AG04449 (cell line): Measurements from ENCODE around the gene CARS2.
"Not testable (repeated sequence)": the region's sequence is repeated elsewhere in the genome, so short reads cannot be mapped to it uniquely, and the experiment has no call there.

Experiments
- CTCF ChIA-PET: fragments of 350-600 bp; formaldehyde crosslinking; extraction: SDS; loops from one replicate; lab custom pipeline; 2021; ENCODE audit warnings: antibody characterized with exemption; lab: Yijun Ruan, JAX
- POLR2A ChIA-PET: fragments of 400-600, 350-600 bp; formaldehyde crosslinking; extraction: SDS; loops from one replicate; lab custom pipeline; 2020; ENCODE audit warnings: antibody characterized with exemption, inconsistent platforms; lab: Yijun Ruan, JAX
- DNase-seq: peaks from one replicate; pipeline ENCODE4 v3.0.0-alpha.2; 2010; ENCODE audit warnings: low read depth, low spot score
- H3K4me3 ChIP-seq: 2 replicates; pipeline ENCODE4 v1.5.1; 2011; ENCODE audit warnings: low read depth, mild to moderate bottlenecking, control low read depth, low read length
- TF ChIP-seq, protein P1 (sequence below): IDR thresholded peaks from one replicate; pipeline ENCODE4 v1.5.1; 2011; ENCODE audit warnings: mild to moderate bottlenecking, moderate library complexity, low read length, control low read depth, inconsistent platforms; ENCODE audit not compliant: insufficient read depth; ENCODE audit errors: missing control alignments

The CARS2 gene

GRCh38 chr13:110698689-110699088, 7.2 kb downstream of the CARS2 start:
- H3K4me3 ChIP-seq: no peak overlapping the region
- POLR2A ChIA-PET: no interaction called here
- TF ChIP-seq, protein P1, sequence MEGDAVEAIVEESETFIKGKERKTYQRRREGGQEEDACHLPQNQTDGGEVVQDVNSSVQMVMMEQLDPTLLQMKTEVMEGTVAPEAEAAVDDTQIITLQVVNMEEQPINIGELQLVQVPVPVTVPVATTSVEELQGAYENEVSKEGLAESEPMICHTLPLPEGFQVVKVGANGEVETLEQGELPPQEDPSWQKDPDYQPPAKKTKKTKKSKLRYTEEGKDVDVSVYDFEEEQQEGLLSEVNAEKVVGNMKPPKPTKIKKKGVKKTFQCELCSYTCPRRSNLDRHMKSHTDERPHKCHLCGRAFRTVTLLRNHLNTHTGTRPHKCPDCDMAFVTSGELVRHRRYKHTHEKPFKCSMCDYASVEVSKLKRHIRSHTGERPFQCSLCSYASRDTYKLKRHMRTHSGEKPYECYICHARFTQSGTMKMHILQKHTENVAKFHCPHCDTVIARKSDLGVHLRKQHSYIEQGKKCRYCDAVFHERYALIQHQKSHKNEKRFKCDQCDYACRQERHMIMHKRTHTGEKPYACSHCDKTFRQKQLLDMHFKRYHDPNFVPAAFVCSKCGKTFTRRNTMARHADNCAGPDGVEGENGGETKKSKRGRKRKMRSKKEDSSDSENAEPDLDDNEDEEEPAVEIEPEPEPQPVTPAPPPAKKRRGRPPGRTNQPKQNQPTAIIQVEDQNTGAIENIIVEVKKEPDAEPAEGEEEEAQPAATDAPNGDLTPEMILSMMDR: no peak
- CTCF ChIA-PET: no interaction called here
- no peak for DNase-seq

DNA sequence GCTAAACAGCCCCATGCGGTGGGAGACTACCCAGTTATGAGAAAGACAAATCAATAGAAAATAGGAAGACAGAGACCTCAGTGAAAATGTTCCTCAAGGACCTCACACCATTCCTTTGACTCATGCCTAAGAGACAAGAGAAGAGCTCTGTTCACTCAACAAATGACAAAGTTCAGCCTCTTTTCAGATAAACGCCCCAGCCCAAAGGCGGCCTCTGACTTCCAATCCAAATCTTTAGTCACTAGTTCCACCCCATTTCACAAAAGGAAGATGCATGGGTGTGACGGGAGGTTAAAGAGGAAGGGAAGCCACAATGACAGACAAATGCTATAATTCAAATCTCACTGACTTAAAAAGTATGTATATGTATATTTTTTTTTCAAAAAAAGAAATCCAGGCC, 8.1 kb downstream of the CARS2 start:
- DNase-seq: no peak
- H3K4me3 ChIP-seq: no peak overlapping the region
- ChIA-PET POLR2A (no interaction called here), CTCF (no interaction called here)
- TF ChIP-seq, protein P1: no peak

GRCh38 chr13:110696776-110697175, 9.1 kb downstream of the CARS2 start:
- H3K4me3 ChIP-seq: no peak overlapping the region
- ChIA-PET POLR2A (no interaction called here), CTCF (no interaction called here)
- no peak for DNase-seq
- TF ChIP-seq, protein P1: no peak

DNA sequence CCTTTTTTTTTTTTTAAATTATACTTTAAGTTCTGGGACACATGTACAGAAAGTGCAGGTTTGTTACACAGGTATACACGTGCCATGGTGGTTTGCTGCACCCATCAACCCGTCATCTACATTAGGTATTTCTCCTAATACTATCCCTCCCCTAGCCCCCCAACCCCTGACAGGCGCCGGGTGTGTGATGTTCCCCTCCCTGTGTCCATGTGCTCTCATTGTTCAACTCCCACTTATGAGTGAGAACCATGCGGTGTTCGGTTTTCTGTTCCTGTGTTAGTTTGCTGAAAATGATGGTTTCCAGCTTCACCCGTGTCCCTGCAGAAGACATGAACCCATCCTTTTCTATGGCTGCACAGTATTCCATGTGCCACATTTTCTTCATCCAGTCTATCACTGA, 10.1 kb downstream of the CARS2 start:
- CTCF ChIA-PET: interaction anchor here (0.7 kb wide), 1 partner anchor 27 kb away, joined by 3 read pairs; no protein-coding TSS in a partner anchor
- DNase-seq, POLR2A ChIA-PET, H3K4me3 ChIP-seq: not testable (repeated sequence)

GRCh38 chr13:110690516-110690915, 15.4 kb downstream of the CARS2 start:
- ChIA-PET POLR2A (interaction anchor here (1.0 kb wide), 1 partner anchor 25 kb away, joined by 4 read pairs; no protein-coding TSS in a partner anchor), CTCF (interaction anchor here (1.1 to 1.3 kb wide), 2 partner anchors 9 to 128 kb away, joined by 3 read pairs; no protein-coding TSS in a partner anchor)
- no peak overlapping the region for H3K4me3 ChIP-seq

GRCh38 chr13:110689711-110690110, 16.2 kb downstream of the CARS2 start:
- TF ChIP-seq, protein P1: no peak
- no peak overlapping the region for H3K4me3 ChIP-seq
- ChIA-PET POLR2A (interaction anchor here (1.0 kb wide), 1 partner anchor 26 kb away, joined by 4 read pairs; no protein-coding TSS in a partner anchor), CTCF (interaction anchor here (1.1 to 1.3 kb wide), 2 partner anchors 8 to 128 kb away, joined by 3 read pairs; no protein-coding TSS in a partner anchor)
- DNase-seq: no peak

More at GRCh38 chr13:110690516-110690915, 15.4 kb downstream of the CARS2 start:
- DNase-seq: no peak
- TF ChIP-seq, protein P1: no peak

DNA sequence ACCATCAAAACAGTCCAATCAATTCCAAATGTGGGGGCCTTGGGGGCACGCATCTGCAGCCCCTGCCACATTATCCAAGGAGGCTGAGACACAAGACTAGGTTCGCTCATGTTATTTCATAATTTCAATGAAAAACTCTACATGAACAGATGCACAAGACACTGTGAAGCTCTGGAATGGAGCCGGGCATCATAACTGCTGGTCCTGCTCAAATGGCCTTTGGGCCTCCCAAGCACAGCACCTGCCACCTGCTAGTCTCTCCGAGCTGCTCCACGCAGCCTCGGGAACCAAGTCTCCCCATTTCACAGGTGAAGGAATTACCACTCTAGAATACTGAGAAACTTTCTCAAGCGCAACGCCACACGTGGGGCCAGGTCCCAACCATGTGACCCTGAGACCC, 16.9 kb downstream of the CARS2 start:
- ChIA-PET CTCF (interaction anchor here (1.2 kb wide), 1 partner anchor 15 kb away, joined by 3 read pairs; no protein-coding TSS in a partner anchor), POLR2A (interaction anchor here (0.6 kb wide), 1 partner anchor 10 kb away, joined by 3 read pairs; no protein-coding TSS in a partner anchor)
- no peak for DNase-seq
- no peak overlapping the region for H3K4me3 ChIP-seq
- TF ChIP-seq, protein P1: no peak
